ENCODE results near the gene LMO1. TPM values are rescaled to one million over a fixed set of nuclear protein-coding genes. Genes with fewer than 3 reads are reported as not detected.

Gene LMO1
- total and polyA plus RNA-seq, 2 of the 13 experiments (the other 11 are each of a cell fraction or from before 2014, with no cell fraction given) = not detected

GRCh38 chr11:8239040-8239439 lies 24.6 kb downstream of the LMO1 start:
- no peak for TF ChIP-seq ELK4 (CRISPR knock-in tag; IDR thresholded peaks at IDR 0.05; ENCODE audit: borderline replicate concordance)
- no peak for TF ChIP-seq SP1 (IDR thresholded peaks at IDR 0.05)
- no peak for TF ChIP-seq SP1 (CRISPR knock-in tag; IDR thresholded peaks at IDR 0.05)
- TF ChIP-seq ZFP1 (CRISPR knock-in tag; IDR thresholded peaks at IDR 0.05) = no peak
- TF ChIP-seq TRAFD1 (CRISPR knock-in tag; IDR thresholded peaks at IDR 0.05; ENCODE audit: borderline replicate concordance) = no peak
- no peak for TF ChIP-seq ARID2 (CRISPR knock-in tag; IDR thresholded peaks at IDR 0.05; ENCODE audit: borderline replicate concordance)
- TF ChIP-seq ZNF687 (CRISPR knock-in tag; IDR thresholded peaks at IDR 0.05) = no peak
- in situ Hi-C loops (cut with HindIII; ENCODE audit: extremely low pct_ligation_motif_present, low pct_unique_long_range_greater_than_20kb) = no loop called here
- intact Hi-C loops (cut with micrococcal nuclease; ENCODE audit: unreplicated experiment) = no loop called here
- no peak for FAIRE-seq
- no peaks in the 10 kb centered on the region for H3K9me3 ChIP-seq (ENCODE audit: low read length)
- H3K4me2 ChIP-seq (ENCODE audit: low read depth, low read length) = no peak overlapping the region
- H3K9ac ChIP-seq (ENCODE audit: insufficient read depth, low read depth, low read length) = no peak overlapping the region
- H4K20me1 ChIP-seq (ENCODE audit: insufficient read depth, low read length) = no peaks in the 10 kb centered on the region
- 8% methylated on average over 3 of the region's 4 CpGs for WGBS (ENCODE audit: low lambda C conversion rate)
- ATAC-seq = no peak
- H2AFZ ChIP-seq (ENCODE audit: low read length) = no peak overlapping the region
- H3K36me3 ChIP-seq (replicated peaks in 1 of 2; ENCODE audit: control insufficient read depth in 1 of 2, insufficient read depth in 2 of 2, low read length in 2 of 2) = no peaks in the 10 kb centered on the region
- H3K27me3 ChIP-seq (ENCODE audit: control insufficient read depth in 1 of 2, insufficient read depth in 2 of 2, low read length in 2 of 2) = peaks cover 1 to 14% of the 10 kb centered on the region in 2 experiments; a peak in 3 of 5 replicates
- ChIA-PET CTCF (ENCODE audit: low intra/inter-chr PET ratio, low total read pairs) (no interaction called here), POLR2A (no interaction called here)
- DNase-seq (ENCODE audit: low spot score) = no peak
- H3K4me3 ChIP-seq (replicated peaks in 1 of 3; ENCODE audit: insufficient read depth in 1 of 3, low read depth in 2 of 3, low read length in 3 of 3) = no peak overlapping the region
- H3K4me1 ChIP-seq (ENCODE audit: insufficient read depth, low read length) = no peaks in the 10 kb centered on the region
- no peaks in the 10 kb centered on the region for H3K79me2 ChIP-seq (ENCODE audit: insufficient read depth, low read length)
- BruUV-seq (replicated peaks) = no TSS peak
- no peak overlapping the region for H3K27ac ChIP-seq (ENCODE audit: extremely low read length, insufficient read depth, low read length)

Data from HepG2 (cell line).